GM18868 (cell line): Measurements from ENCODE around the gene SNX6.
A peak's percentile ranks its signal among the peaks of the same experiment; 100 is the strongest.
"Not testable (repeated sequence)": the region's sequence is repeated elsewhere in the genome, so short reads cannot be mapped to it uniquely, and the experiment has no call there.

ENCODE experiments used
- ATAC-seq: cut with Tn5 transposase; IDR thresholded peaks from one replicate; pipeline ENCODE4 v1.9.1; 2021; ENCODE audit warnings: mild to moderate bottlenecking, moderate library complexity; ENCODE audit not compliant: unreplicated experiment

The SNX6 gene

DNA sequence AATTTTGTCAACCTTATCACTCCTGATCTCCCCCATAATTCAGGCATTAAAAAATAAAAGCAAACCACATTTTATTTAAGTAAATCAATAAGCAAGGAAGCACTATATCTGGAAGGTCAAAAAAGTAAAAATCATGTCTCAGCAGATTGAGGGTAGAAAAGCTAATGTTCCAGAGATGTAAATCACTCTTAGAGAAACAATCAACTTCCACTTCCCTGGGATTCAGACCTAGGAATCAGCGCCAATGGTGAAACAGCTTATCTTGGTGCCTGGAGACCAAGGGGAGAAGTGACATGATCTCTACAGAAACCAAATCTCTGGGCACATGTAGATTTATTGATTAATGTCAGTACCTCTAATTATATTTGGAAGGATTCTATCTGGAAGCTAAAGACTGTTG is 10.9 kb upstream of the SNX6 start:
- ATAC-seq = no peak

DNA sequence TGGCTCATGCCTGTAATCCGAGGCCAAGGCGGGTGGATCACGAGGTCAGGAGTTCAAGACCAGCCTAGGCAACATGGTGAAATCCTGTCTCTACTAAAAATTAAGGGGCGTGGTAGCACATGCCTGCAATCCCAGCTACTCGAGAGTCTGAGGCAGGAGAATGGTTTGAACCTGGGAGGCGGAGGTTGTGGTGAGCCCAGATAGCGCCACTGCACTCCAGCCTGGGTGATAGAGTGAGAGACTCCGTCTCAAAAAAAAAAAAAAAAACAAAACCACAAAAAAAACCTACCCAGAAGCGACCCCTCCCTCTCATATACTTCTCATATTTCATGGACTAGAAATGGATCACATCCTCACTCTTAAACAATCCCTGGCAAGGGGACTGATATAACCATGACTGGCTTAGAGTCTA is 4.4 kb upstream of the SNX6 start:
- ATAC-seq = not testable (repeated sequence)

DNA sequence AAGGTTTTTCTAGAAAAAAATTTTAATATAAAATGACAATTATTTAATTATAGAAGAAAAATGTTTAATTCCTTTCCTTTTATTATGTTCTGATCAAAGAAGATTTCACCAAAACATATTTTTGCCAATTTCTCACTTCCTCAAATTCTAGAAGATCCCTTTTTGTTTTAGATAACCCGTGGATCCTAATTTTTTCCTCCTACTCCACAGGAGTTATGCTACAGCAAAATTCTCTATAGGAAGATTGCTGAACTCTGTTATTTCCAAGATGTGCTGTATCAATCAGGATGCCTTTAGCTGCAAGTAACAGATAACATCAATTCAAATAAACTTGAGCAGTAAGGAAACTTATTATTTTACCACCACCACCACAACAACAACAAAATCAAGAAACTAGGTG is 3.8 kb upstream of the SNX6 start:
- no peak for ATAC-seq

DNA sequence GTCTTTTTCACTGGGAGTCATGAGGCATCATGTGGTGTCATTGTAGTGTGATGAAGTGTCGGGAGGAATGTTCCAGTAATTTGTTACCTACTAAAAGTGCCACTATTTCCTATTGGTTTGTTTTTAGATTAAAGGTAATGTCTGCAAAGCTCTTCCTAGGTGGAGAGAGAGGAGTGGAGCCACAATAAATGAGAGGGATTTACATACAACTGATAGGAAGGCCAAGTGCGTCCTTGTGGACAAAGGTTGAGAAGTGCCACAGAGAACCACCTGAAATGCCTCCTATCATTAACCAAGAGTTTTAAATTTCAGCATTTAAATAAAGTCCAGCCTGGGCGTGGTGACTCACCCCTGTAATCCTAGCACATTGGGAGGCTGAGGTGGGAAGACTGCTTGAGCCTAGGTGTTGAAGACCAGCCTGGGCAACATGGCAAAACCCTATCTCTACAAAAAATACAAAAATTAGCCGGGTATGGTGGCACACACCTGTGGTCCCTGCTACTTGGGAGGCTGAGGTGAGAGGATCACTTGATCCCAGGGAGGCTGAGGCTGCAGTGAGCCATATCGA is 2.5 kb upstream of the SNX6 start:
- ATAC-seq = no peak

DNA sequence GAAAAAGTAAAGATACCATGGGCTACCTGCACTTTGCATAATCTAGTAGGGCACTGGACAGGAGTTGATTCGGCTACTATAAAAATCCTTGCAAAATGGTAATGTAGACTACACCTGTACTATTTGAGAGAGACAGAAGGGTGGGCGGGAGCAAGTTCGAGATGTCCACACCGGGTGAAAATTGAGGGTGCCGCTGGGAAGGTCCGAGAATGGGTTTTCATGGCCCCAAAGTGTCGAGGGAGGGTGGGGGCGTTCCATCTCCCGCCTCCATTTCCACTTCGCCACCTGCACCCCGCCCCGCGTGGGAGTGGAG is 648 bp downstream of the SNX6 start:
- ATAC-seq = peak; percentile 17

DNA sequence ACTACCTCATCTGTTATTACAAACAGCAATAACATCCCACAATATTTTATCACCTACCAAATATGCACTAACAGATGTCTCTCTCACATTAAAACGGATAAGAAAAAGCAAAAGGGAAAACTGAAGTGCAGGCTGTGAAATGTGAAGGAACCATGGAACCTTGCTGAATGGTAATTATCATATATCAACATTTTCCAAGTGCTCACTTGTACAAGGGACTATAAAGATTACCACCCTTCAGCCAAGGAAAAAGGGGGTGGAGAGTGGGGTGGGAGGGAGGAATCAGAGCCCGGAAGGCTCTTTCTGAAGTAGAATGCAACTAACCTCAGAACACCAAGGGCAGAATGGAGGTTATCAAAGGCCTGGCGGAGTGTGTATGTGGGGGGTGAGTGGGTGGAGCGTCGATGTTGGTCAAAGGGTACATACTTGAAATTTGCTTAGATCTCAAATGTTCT is 1.2 kb downstream of the SNX6 start:
- ATAC-seq = no peak

DNA sequence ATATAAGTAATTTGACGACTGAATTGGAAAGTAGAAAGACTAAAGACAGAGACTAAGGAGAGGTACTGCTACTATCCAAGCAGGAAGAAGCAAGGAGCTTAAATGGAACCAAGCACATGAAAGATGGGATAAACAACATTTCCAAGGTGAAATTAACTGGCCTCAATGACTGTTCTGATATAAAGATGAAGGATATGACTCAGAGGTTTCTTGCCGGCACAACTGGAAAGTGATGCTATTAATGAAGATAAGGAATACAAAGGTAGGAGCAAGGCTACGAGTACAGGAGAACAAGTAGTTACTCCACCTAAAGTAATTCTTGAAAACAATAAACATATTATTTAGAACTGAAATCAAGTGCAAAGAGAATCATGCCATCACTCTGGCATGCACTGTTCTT is 6.4 kb downstream of the SNX6 start:
- no peak for ATAC-seq

DNA sequence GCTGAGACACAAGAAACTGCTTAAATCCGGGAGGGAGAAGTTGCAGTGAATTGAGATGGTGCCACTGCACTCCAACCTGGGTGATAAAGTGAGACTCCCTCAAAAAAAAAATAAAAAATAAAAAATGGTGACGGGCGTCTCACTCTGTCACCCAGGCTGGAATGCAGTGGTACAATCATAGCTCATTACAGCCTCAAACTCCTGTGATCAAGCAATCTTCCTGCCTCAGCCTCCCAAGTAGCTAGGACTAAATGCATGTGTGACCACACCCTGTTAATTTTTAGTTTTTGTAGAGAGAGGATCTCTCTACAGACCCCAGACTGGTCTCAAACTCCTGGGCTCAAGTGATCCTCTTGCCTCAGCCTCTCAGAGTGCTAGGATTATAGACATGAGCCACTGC is 9.1 kb downstream of the SNX6 start:
- no peak for ATAC-seq

DNA sequence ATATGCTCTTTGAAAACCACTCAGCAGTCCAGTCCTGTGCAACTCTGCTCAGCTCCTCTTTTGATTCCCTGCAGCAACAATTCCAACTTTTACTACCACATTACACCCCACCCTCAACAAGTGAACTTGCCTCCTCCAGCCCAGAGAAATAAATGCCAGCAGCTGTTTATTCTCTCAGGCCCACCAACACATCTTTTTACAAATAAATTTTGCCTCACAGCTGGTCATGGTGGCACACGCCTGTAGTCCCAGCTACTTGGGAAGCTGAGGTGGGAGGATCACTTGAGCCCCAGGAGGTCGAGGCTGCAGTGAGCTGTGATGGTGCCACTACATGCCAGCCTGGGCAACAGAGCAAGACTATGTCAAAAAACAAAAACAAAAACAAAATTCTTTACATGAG is 9.8 kb downstream of the SNX6 start:
- ATAC-seq = no peak

DNA sequence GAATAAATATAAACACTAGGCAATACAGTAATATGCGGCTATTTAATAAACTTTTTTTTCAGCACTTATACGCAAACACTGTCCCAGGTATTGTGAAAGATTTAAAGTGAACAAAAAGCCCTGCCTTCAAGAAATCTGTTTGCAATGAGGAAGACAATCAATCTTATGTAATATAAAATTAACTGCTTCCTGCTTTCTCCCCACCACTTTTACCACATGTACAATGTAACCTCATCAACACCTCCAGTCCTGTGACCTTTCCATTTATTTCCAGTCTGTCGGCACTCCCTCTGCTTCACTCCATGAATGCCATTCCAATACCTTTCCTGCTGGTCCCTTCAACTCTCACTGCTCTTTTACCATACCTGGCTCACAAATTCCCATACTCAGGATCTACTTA is 10.5 kb downstream of the SNX6 start:
- ATAC-seq = no peak

DNA sequence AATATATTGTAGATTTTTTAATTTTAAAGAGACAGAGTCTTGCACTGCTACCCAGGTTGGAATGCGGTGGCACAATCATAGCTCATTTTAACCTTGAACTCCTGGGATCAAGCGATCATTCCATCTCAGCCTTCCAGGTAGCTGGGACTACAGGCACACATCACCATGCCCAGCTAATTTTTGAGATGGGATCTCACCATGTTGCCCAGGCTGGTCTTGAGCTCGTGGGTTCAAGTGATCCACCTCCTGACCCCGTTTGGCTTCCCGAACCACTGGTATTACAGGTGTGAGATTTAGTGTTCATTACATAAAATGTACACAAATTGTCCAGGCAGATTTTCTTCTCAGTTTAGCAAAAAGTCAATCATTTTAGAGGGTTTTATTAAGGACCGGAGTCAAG is 13.6 kb downstream of the SNX6 start:
- no peak for ATAC-seq

DNA sequence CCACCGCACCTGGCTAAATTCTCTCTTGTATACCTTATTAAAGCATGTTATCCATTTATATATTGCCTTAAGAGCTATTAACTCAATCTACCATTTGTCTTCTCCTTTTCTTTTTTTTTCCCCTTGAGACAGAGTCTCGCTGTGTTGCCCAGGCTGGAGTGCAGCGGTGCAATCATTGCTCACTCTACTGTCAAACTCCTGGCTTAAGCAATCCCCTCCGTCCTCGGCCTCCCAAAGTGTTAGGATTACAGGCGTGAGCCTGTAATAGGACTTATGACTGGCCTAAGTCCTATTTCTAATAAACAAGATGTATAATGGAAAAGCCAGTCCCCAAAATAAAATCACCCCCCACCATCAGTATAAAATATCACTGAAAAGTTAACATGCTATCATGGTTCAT is 14.4 kb downstream of the SNX6 start:
- ATAC-seq = no peak

DNA sequence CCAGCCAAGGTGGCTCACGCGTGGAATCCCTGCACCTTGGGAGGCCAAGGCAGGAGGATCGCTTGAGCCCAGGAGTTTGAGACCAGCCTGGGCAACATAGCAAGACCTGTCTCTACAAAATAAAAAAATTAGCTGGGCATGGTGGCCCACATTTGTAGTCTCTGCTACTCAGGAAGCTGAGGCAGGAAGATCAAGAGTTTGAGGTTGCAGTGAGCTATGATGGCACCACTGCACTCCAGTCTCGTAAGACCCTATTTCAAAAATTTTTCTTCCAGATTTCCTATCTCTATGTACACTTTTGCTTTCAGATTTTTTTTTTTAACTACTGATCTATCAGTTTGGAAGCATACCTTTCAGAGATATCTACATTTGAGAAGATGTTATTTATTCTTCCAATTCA is 15.3 kb downstream of the SNX6 start:
- ATAC-seq = no peak

DNA sequence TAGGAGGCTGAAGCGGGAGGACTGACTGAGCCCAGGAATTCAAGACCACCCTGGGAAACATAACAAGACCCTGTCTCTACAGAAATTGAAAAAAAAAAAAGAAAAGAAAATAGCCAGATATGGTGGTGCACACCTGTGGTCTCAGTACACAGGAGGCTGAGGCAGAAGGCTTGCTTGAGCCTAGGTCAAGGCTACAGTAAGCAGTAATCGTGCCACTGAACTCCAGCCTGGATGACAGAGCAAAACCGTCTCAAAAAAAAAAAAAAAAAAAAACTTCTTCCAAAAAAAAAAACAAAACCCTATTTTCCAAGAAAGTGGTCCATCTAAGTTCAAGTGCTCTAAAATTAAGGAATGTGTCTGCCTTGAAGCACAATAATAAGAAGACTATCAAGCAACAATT is 19.8 kb downstream of the SNX6 start:
- ATAC-seq = no peak

DNA sequence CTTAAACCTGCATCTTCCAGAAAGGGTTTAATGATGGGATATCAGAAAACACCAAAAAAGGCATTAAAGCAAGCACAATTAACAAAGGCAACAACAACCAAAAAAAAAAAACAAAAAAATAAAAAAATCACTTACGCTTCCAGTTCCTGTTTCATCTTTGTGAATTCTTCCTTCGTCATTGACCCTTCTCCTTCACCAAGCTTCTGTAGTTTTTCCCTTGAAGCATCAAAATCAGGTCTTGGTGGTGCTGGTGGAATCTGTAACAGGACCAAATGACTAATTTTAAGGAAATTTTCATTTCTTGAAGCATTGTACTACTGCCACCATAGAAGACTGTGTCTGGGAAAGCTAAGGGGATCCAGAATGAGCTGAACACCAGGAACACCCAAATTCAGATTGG is 24.5 kb downstream of the SNX6 start:
- no peak for ATAC-seq

DNA sequence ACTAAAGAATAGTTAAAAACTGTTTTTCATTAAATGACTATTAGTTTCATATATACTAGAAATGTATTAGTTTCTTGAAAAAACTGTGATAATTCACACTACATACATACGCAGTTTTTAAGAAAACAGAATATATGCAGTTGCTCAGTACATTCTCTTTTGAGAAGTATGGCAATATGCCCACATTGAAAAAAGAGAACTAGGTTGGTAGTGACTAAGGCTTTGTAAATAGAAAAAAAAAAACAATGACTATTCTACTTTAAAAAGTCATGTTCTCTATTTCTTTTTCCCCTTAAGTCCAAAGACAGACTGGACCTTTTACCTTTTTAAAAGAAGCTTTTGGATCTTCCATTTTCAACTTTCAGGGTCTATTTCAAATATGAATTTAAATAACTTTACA is 25.0 kb downstream of the SNX6 start:
- ATAC-seq = no peak

DNA sequence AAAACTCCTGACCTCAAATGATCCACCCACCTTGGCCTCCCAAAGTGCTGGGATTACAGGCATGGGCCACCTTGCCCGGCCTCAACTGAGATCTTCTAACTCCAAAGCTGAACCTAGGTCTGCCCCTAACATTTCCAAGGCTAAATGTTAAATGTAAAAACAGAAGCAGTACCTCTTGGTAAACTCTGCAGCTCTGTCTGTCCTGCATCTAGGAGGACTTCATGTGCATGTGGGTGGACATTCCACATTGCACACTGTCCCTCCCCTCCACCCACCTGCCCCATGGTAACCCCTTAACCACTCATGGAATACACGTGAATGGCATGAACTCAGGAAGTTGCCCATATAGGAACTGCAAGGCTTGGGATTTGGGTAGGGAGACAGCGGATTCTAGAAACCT is 33.1 kb downstream of the SNX6 start:
- ATAC-seq = no peak

DNA sequence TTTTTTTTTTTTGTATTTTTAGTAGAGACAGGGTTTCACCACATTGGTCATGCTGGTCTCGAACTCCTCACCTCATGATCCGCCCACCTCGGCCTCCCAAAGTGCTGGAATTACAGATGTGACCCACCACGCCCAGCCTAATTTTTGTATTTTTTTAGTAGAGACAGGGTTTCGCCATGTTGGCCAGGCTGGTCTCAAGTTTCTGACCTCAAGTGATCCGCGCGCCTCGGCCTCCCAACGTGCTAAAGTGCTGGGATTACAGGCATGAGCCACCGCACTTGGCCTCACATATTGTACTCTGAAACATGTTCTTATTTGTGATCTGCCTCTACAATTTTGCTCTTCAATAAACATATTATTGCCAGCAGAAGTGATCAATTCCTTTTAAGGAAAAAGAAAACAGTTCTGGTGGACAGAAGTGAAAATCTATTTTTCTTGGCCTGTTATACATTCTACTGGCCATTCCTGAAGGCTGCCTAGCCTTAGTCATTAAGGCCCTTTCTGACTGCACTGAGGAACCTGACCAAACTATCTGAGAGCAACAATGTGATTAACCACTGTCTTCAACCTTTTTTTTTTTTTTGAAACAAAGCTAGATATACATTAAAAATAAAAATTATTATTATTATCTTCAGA is 36.1 kb downstream of the SNX6 start:
- no peak for ATAC-seq

DNA sequence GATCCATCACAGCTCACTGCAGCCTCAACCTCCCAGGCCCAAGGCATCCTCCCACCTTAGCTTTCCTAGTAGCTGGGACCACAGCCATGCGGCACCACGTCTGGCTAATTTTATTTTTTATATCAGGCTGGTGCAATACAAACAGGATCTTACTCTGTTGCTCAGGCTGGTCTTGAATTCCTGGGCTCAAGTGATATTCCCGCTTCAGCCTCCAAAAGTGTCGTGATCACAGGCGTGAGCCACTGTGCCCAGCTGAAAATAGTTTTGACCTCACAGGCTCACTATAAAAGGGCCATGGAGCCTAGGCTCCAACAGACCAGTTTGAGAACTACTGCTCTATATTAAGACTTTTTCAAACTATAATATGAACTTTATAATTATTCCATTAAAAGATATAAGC is 37.3 kb downstream of the SNX6 start:
- no peak for ATAC-seq

DNA sequence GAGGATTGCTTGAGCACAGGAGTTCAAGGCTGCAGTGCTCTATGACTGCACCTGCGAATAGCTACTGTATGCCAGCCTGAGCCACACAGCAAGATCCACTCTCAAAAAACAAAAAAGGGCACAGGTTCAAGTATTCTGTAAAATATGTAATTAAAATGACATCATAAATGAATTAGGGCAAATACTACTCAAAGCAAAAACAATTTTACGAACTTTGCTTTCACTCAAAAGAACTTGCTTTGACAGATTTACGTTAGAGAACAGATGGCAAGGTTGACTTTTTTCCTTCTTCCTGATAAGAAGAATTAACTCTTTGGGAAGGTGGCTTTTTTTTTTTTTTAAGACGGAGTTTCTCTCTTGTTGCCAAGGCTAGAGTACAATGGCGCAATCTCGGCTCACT is 46.4 kb downstream of the SNX6 start:
- ATAC-seq = no peak

DNA sequence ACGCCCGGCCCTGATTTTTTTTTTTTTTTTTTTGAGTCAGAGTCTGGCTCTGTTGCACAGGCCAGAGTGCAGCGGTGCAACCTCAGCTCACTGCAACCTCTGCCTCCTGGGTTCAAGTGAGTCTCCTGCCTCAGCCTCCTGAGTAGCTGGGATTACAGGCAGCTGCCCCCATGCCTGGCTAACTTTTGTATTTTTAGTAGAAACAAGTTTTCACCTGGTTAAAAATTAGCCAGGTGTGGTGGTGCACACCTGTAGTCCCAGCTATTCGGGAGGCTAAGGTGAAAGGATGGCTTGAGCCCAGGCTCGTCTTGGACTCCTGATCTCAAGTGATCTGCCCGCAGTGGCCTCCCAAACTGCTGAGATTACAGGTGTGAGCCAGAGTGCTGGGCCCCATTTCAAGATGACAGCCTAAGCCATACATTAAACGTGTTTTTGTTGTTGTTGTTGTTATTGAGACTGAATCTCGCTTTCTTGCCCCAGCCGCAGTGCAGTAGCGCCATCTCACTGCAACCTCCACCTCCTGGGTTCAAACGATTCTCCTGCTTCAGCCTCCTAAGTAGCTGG is 47.7 kb downstream of the SNX6 start:
- ATAC-seq = no peak

DNA sequence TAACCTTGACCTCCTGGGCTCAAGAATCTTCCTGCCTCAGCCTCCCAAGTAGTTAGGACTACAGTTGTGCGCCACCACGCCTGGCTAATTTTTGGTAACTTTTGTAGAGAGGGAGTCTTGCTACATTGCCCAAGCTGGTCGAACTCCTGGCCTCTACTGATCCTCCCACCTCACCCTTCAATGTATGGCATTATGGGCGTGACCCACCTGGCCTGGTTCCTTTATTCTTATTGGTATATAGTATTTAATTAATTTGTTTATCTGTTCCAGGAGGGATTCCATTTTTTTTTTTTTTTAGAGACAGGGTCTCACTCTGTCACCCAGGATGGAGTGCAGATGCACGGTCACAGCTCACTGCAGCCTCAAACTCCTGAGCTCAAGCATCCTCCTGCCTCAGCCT is 49.6 kb downstream of the SNX6 start:
- no peak for ATAC-seq

DNA sequence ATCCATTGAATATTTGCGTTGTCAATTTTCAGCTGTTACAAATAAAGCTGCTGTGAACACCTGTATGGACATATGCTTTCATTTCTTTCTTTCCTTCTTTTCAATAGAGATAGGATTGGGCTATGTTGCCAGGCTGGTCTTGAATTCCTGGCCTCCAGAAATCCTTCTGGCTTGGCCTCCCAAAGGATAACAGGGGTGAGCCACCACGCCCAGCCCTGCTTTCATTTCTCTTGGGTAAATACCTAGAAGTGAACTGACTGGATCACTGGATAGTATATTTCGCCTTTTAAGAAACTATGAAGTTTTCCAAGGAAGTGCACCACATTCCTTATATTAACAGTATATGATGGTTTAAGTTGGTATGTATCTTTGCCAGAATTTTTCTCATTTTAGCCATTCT is 58.2 kb downstream of the SNX6 start:
- no peak for ATAC-seq
